Naive thymus-derived CD8-positive, alpha-beta T cell (primary cell): Measurements from ENCODE around the gene RNF128. TPM values are rescaled to one million over a fixed set of nuclear protein-coding genes. Genes with fewer than 3 reads are reported as not detected.
"Not testable (repeated sequence)": the region's sequence is repeated elsewhere in the genome, so short reads cannot be mapped to it uniquely, and the experiment has no call there.

Source experiments
- ATAC-seq, 2 donors: fragments of 150-1000 bp; cut with Tn5 transposase in 1 of 2; sonication (Bioruptor Pico), chemical (Tn5 transposase) in 1 of 2; 1 replicate in 1 of 2; 2 replicates in 1 of 2; pipeline ENCODE4 v1.10.0; 2021; ENCODE audit warnings: mild to moderate bottlenecking in 2 of 2, moderate library complexity in 2 of 2
- POLR2A ChIA-PET: fragments of 350-600 bp; sonication (Branson Sonifier 250); formaldehyde crosslinking; loops from one replicate; lab custom pipeline; 2021; ENCODE audit warnings: antibody characterized with exemption; lab: Charles Lee
- DNase-seq, 10 donors: peaks; one replicate each; pipeline versions ENCODE4 v3.0.0 to v3.0.0-alpha.2; 2020 to 2022
- H3K27ac Mint-ChIP-seq, 10 donors: one replicate each; pipeline ENCODE4 v1.8.0; 2020 to 2022; ENCODE audit warnings: mild to moderate bottlenecking in 10 of 10, mixed read lengths in 10 of 10, moderate library complexity in 4 of 10, inconsistent platforms in 1 of 10
- H3K27me3 Mint-ChIP-seq, 5 donors: one replicate each; pipeline ENCODE4 v1.8.0; 2021 to 2022; ENCODE audit warnings: mixed read lengths in 5 of 5
- H3K36me3 Mint-ChIP-seq, 3 donors: one replicate each; pipeline ENCODE4 v1.8.0; 2020 to 2022; ENCODE audit warnings: mixed read lengths in 3 of 3, mild to moderate bottlenecking in 2 of 3, inconsistent platforms in 1 of 3
- H3K4me1 Mint-ChIP-seq, 4 donors: one replicate each; pipeline ENCODE4 v1.8.0; 2021 to 2022; ENCODE audit warnings: mixed read lengths in 4 of 4
- H3K4me3 Mint-ChIP-seq, 10 donors: one replicate each; pipeline ENCODE4 v1.8.0; 2020 to 2022; ENCODE audit warnings: mild to moderate bottlenecking in 10 of 10, mixed read lengths in 10 of 10, moderate library complexity in 6 of 10, inconsistent platforms in 1 of 10
- H3K9me3 Mint-ChIP-seq, 9 donors: one replicate each; pipeline ENCODE4 v1.8.0; 2020 to 2022; ENCODE audit warnings: mixed read lengths in 9 of 9, mild to moderate bottlenecking in 3 of 9, inconsistent platforms in 1 of 9, moderate library complexity in 1 of 9
- polyA plus RNA-seq, 3 donors: library from polyadenylated mRNA; unstranded; fragments of 300-500 nt; fragmentation: Illumina TruSeq; gene quantifications; one replicate each; pipeline ENCODE4 v1.2.3, GENCODE V29; 2021
- total RNA-seq, 8 experiments: library from RNA in 2 of 8; stranded (reverse) in 2 of 8; gene quantifications; one replicate each; pipeline ENCODE4 v1.2.3 and lab custom pipeline; 2021 to 2026

The RNF128 gene
- total and polyA plus RNA-seq, 5 experiments from 2014 or later: not detected

GRCh38 chrX:106769288-106769687, 42.8 kb downstream of the RNF128 start:
- ATAC-seq, POLR2A ChIA-PET: not testable (repeated sequence)

GRCh38 chrX:106774981-106775380, 48.5 kb downstream of the RNF128 start:
- POLR2A ChIA-PET: no interaction called here
- Mint-ChIP-seq H3K36me3 (no peaks in the 10 kb centered on the region), H3K4me3 (no peak overlapping the region), H3K9me3 (no peaks in the 10 kb centered on the region), H3K4me1 (no peaks in the 10 kb centered on the region), H3K27me3 (peaks cover 0 to 14% (median 1%) of the 10 kb centered on the region in 5 donors), H3K27ac (no peak overlapping the region)
- DNase-seq (no peak), ATAC-seq (no peak)

More at GRCh38 chrX:106769288-106769687, 42.8 kb downstream of the RNF128 start:
- not testable (repeated sequence) for H3K36me3 Mint-ChIP-seq, H3K4me1 Mint-ChIP-seq, H3K27ac Mint-ChIP-seq, H3K4me3 Mint-ChIP-seq, DNase-seq, H3K9me3 Mint-ChIP-seq
- peaks cover 0 to 10% (median 1%) of the 10 kb centered on the region in 5 donors for H3K27me3 Mint-ChIP-seq

DNA sequence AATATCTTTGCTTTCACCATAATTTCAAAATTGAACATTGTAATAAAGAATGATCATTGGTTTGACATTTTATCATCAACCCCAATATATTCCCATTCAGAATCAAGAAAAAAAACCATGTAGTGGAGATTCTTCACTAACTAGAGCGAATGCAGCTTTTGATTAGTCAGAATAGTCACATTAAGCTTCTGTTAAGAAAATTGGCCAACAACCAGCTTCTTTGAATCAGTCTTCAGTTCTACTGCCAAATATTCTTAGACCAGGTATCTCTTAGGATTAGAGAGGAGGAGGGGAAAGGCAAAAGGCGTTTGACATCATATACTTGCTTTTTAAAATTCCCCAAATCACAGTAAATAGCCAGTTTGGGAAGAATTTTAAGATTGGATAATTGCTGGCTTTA, 53.8 kb downstream of the RNF128 start:
- Mint-ChIP-seq H3K27me3 (peaks cover 6 to 9% (median 6%) of the 10 kb centered on the region in 5 donors), H3K4me1 (no peaks in the 10 kb centered on the region), H3K9me3 (no peaks in the 10 kb centered on the region), H3K36me3 (no peaks in the 10 kb centered on the region), H3K4me3 (no peak overlapping the region), H3K27ac (no peak overlapping the region)
- ATAC-seq (no peak), DNase-seq (no peak)
- POLR2A ChIA-PET: no interaction called here

DNA sequence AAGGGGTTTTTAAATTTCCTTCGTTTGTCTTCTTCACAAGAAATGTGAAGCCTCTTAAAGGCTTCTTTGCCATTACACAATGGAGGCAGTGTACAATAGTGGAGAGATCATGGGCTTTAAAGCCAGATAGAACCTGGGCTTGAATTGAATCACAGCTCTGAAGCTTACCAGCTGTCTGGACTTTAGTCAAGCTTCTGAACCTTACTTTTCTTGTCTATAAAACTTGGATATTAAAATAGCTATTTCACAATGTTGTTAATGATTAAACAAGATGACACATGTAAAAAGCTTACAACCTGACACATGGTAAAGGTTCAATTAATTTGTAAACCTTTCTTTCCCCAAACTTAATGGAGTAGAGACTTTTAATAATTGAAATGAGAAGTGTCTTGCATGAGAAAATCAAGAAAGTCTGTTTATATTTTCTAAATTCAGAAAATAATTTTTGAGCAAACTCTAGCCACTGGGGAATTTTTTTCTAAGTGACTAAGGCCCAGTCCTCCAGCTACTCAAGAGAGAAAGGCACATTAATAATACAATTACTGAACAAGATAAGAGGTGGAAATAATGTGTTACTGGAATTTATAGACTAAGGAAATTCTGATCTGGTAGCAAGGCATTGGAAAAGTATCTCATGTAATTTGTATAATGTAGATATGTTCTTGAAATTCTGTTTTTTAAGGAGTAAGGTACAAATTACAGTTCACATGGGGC, 54.3 kb downstream of the RNF128 start:
- POLR2A ChIA-PET: no interaction called here
- DNase-seq (no peak), ATAC-seq (no peak)
- H3K9me3 Mint-ChIP-seq: no peaks in the 10 kb centered on the region
- no peak overlapping the region for H3K27ac Mint-ChIP-seq
- H3K27me3 Mint-ChIP-seq: peaks cover 8 to 14% (median 8%) of the 10 kb centered on the region in 5 donors
- no peak overlapping the region for H3K4me3 Mint-ChIP-seq
- H3K36me3 Mint-ChIP-seq: no peaks in the 10 kb centered on the region
- no peaks in the 10 kb centered on the region for H3K4me1 Mint-ChIP-seq

DNA sequence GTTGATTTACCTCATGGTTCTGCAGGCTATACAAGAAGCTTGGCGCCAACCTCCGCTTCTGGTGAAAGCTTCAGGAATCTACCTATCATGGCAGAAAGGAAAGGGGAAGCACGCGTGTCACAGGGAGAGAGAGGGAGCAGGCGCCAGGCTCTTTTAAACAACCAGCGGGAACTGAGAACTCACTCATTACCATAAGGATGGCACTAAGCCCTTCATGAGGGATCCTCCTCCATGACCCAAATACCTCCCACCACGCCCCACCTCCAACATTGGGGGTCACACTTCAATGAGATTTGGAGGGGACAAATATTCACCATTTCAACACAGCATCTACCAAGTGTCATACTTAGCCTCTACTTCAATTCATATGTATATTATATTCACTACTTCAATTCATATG, 57.2 kb downstream of the RNF128 start:
- H3K36me3 Mint-ChIP-seq: no peaks in the 10 kb centered on the region
- POLR2A ChIA-PET: no interaction called here
- H3K27ac Mint-ChIP-seq: no peak overlapping the region
- H3K4me1 Mint-ChIP-seq: no peaks in the 10 kb centered on the region
- no peaks in the 10 kb centered on the region for H3K9me3 Mint-ChIP-seq
- no peak for ATAC-seq
- H3K4me3 Mint-ChIP-seq: no peak overlapping the region
- H3K27me3 Mint-ChIP-seq: peaks cover 8 to 21% (median 10%) of the 10 kb centered on the region in 5 donors
- no peak for DNase-seq

- Mint-ChIP-seq H3K36me3 (no peaks in the 10 kb centered on the region), H3K27me3 (peaks cover 0 to 2% (median 0%) of the 10 kb centered on the region in 5 donors), H3K27ac (no peak overlapping the region), H3K4me1 (no peaks in the 10 kb centered on the region), H3K4me3 (no peak overlapping the region), H3K9me3 (no peaks in the 10 kb centered on the region)
- ATAC-seq (no peak), DNase-seq (no peak)
- POLR2A ChIA-PET: no interaction called here
These were observed 65.0 kb downstream of the RNF128 start for GRCh38 chrX:106791495-106791894.

GRCh38 chrX:106802063-106802387, 75.5 kb downstream of the RNF128 start:
- no peak overlapping the region for H3K27ac Mint-ChIP-seq
- DNase-seq (no peak), ATAC-seq (no peak)
- peaks cover 11 to 32% (median 26%) of the 10 kb centered on the region in 5 donors for H3K27me3 Mint-ChIP-seq
- POLR2A ChIA-PET: no interaction called here
- H3K9me3 Mint-ChIP-seq: no peaks in the 10 kb centered on the region
- peaks cover 0 to 26% (median 17%) of the 10 kb centered on the region in 4 donors for H3K4me1 Mint-ChIP-seq
- H3K4me3 Mint-ChIP-seq: peak overlapping the region; percentile 86 to 95 (median 89)
- H3K36me3 Mint-ChIP-seq: no peaks in the 10 kb centered on the region

DNA sequence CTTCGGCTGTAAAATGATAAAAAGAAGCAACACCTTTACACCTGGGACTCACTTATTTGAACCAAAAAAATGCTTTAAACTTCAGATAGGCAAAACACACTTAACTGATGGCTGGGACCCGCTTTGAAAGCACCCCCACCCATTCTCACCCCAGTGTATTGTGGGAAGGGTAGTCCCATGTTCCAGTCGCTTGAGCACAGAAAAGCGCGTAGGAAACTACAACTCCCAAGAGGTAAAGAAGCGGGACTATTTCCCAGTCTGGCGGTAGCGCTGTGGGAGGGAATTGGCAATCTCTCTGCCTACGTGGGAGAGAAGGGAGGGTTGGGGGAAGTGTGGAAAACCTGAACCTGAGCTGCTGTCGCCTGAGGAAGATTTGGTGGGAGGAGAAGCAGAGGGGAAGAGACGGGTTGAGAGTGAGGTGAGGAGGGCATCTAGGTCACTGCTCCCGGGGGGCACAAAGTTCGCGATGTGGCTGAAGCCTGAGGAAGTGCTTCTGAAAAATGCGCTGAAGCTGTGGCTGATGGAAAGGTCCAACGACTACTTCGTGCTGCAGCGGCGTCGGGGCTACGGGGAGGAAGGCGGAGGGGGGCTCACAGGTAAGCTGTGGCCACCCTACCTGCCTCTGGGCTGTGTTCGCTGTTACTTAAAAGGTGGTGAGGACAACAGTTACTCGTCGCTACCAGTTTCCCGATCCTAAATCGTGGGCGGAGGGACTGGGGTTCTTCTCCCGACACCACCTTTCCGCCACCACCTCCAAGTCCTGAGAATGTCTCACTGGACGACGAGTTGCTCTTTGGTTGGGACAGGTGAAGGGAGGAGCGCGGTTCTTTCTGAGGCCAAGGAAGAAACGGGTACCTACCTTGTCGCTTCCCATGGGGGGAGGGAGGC, 76.1 kb downstream of the RNF128 start, which contains the start of gene TBC1D8B:
Gene TBC1D8B, plus strand, starts transcription at position 286 of the 888 bp plus-strand sequence. Its CDS starts 181 bp downstream, at position 467.
- POLR2A ChIA-PET: no interaction called here
- peak within 1 kb of the TSS in 4 of 10 donors; percentile 13 to 83 (median 57) for H3K27ac Mint-ChIP-seq
- peaks cover 0 to 26% (median 17%) of the 10 kb centered on the region in 4 donors for H3K4me1 Mint-ChIP-seq
- no peaks in the 10 kb centered on the region for H3K9me3 Mint-ChIP-seq
- ATAC-seq: peak; percentile 71 to 83
- H3K27me3 Mint-ChIP-seq: peaks cover 11 to 32% (median 28%) of the 10 kb centered on the region in 5 donors
- no peaks in the 10 kb centered on the region for H3K36me3 Mint-ChIP-seq
- peak in 5 of 10 donors; percentile 1 to 37 (median 4) for DNase-seq
- peak within 1 kb of the TSS; percentile 86 to 95 (median 89) for H3K4me3 Mint-ChIP-seq

DNA sequence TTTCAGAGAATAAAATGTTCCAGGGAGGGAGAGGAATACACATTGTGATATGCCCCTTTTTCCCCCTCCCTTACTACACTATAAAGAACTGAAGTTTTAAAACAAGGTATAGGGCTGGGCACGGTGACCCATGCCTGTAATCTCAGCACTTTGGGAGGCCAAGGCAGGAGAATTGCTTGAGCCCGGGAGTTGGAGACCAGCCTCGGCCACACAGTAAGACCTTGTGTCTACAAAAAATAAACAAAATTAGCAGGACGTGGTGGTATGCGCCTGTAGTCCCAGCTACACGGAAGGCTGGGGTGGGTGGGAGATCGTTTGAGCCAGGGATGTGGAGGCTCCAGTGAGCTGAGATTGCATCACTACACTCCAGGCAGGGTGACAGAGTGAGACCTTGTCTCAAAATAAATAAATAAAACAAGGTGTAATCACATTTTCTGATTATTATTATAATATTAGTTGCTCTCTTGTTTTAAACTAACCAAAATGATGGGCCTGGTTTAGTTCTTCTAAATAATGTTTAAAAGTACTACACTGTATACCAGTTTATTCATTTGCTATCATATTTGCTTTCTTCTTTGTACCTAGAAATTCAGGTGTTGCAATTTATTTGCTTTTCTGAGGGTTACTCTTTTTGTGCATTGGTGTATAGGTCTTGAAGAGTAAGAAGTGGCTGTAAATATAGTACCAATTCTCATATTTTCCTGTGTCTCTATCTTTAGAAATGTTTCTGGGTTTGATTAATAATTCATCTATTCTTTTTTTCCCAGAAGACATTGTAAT, 84.8 kb downstream of the RNF128 start:
- no peak for ATAC-seq
- Mint-ChIP-seq H3K27me3 (peaks cover 4 to 8% (median 6%) of the 10 kb centered on the region in 5 donors), H3K9me3 (peaks cover 0 to 5% (median 0%) of the 10 kb centered on the region in 9 donors), H3K36me3 (no peaks in the 10 kb centered on the region), H3K27ac (no peak overlapping the region), H3K4me1 (no peaks in the 10 kb centered on the region), H3K4me3 (no peak overlapping the region)
- no peak for DNase-seq
- POLR2A ChIA-PET: no interaction called here

- POLR2A ChIA-PET, H3K27me3 Mint-ChIP-seq, H3K4me1 Mint-ChIP-seq, ATAC-seq, H3K4me3 Mint-ChIP-seq, H3K36me3 Mint-ChIP-seq, DNase-seq, H3K9me3 Mint-ChIP-seq: not testable (repeated sequence)
- peak overlapping the region in 1 of 10 donors; percentile 29 for H3K27ac Mint-ChIP-seq
These were observed 86.4 kb downstream of the RNF128 start for GRCh38 chrX:106812930-106813329.

- POLR2A ChIA-PET, H3K27me3 Mint-ChIP-seq, H3K4me1 Mint-ChIP-seq: not testable (repeated sequence)
These were observed 87.6 kb downstream of the RNF128 start for GRCh38 chrX:106814093-106814492.

More at GRCh38 chrX:106814093-106814492, 87.6 kb downstream of the RNF128 start:
- H3K4me3 Mint-ChIP-seq, DNase-seq, H3K27ac Mint-ChIP-seq, ATAC-seq, H3K9me3 Mint-ChIP-seq, H3K36me3 Mint-ChIP-seq: not testable (repeated sequence)
